Measurements from ENCODE around the gene CPT1B. TPM values are rescaled to one million over a fixed set of nuclear protein-coding genes. Genes with fewer than 3 reads are reported as not detected.

The CPT1B gene
- total and polyA plus RNA-seq, 2 experiments from 2014 or later, result 5.6 to 14.4 TPM

GRCh38 chr22:50528682-50529415, 49.4 kb downstream of the CPT1B start:
- H3K36me3 ChIP-seq (ENCODE audit: insufficient read depth), result no peaks in the 10 kb centered on the region
- Mint-ChIP-seq H3K27me3 (ENCODE audit: insufficient read depth, low read depth, poor library complexity) (peaks cover 74% of the 10 kb centered on the region), H3K4me3 (no peak overlapping the region; the same call in 2 of the 3 replicates), H3K4me1 (peaks cover 15% of the 10 kb centered on the region), H3K9me3 (peaks cover 4% of the 10 kb centered on the region; the same call in 2 of the 3 replicates), H3K27ac (no peak overlapping the region), H3K36me3 (ENCODE audit: low read depth) (peaks cover 5% of the 10 kb centered on the region)
- H3K27me3 ChIP-seq (ENCODE audit: insufficient read depth), result peaks cover 73% of the 10 kb centered on the region
- no peak for ATAC-seq
- no peak for TF ChIP-seq JUNB (IDR thresholded peaks at IDR 0.05; ENCODE audit: unreplicated experiment)
- TF ChIP-seq ZNF462 (CRISPR knock-in tag; IDR thresholded peaks at IDR 0.05), result no peak
- TF ChIP-seq ZNF114 (CRISPR knock-in tag; IDR thresholded peaks at IDR 0.05), result no peak
- TF ChIP-seq ZNF331 (CRISPR knock-in tag; IDR thresholded peaks at IDR 0.05; ENCODE audit: low read depth), result no peak
- TF ChIP-seq STAT1 (IDR thresholded peaks at IDR 0.05; ENCODE audit: unreplicated experiment), result no peak
- no peak for TF ChIP-seq POLR2AphosphoS5 (IDR thresholded peaks at IDR 0.05; ENCODE audit: low read depth)
- no peak for TF ChIP-seq EZH2 (IDR thresholded peaks at IDR 0.05; ENCODE audit: low read depth, unreplicated experiment)
- no peak for TF ChIP-seq CREB1 (CRISPR knock-in tag; IDR thresholded peaks at IDR 0.05; ENCODE audit: low read depth)
- TF ChIP-seq REST (IDR thresholded peaks at IDR 0.05; ENCODE audit: unreplicated experiment), result no peak
- TF ChIP-seq EZH2phosphoT487 (IDR thresholded peaks at IDR 0.05; ENCODE audit: unreplicated experiment), result no peak
- TF ChIP-seq ETS1 (IDR thresholded peaks at IDR 0.05), result no peak
- no peak for TF ChIP-seq CTCF (conservative IDR thresholded peaks at IDR 0.05; ENCODE audit: low read depth in 2 of 2)
- no peak for TF ChIP-seq NANOG (IDR thresholded peaks at IDR 0.05; ENCODE audit: borderline replicate concordance)
- H4K20me1 ChIP-seq (replicated peaks; ENCODE audit: insufficient read depth), result no peaks in the 10 kb centered on the region; the same call in none of the 2 replicates
- H3F3A ChIP-seq (replicated peaks; ENCODE audit: low read depth), result peaks cover 4% of the 10 kb centered on the region
- no peaks in the 10 kb centered on the region for H3K9me2 ChIP-seq (ENCODE audit: insufficient read depth)
- H3K4me3 ChIP-seq, result no peak overlapping the region
- H3K4me2 ChIP-seq, result no peak overlapping the region
- no peak overlapping the region for H3K27ac ChIP-seq (ENCODE audit: low read depth)
- peak; percentile 30 for DNase-seq (ENCODE audit: low spot score)
- H3K4me1 ChIP-seq (ENCODE audit: insufficient read depth), result peaks cover 4% of the 10 kb centered on the region; the same call in 1 of the 2 replicates
- no peaks in the 10 kb centered on the region for H3K79me2 ChIP-seq (replicated peaks; ENCODE audit: insufficient read depth)
- no peak overlapping the region for H2AFZ ChIP-seq

All from GM23338 (cell line).